Aorta (tissue), 5 donors: Measurements from ENCODE around the gene GPR135. TPM values are rescaled to one million over a fixed set of nuclear protein-coding genes. Genes with fewer than 3 reads are reported as not detected.

Experiments
- ATAC-seq: fragments of 200-7000 bp; cut with Tn5 transposase; one replicate; pipeline ENCODE4 v1.9.1; 2022; ENCODE audit warnings: moderate library complexity; ENCODE audit not compliant: low FRiP score
- DNase-seq, 2 donors: peaks; one replicate each; pipeline ENCODE4 v3.0.0-alpha.2; 2020
- H3K27ac ChIP-seq, 2 donors: one replicate each; pipeline ENCODE4 v1.5.1; 2013; ENCODE audit warnings: low read length in 2 of 2, mild to moderate bottlenecking in 2 of 2, moderate library complexity in 2 of 2, control low read depth in 1 of 2, inconsistent platforms in 1 of 2, low read depth in 1 of 2
- H3K27me3 ChIP-seq, 2 donors: one replicate each; pipeline ENCODE4 v1.6.1; 2013; ENCODE audit warnings: control low read depth in 1 of 2, low read length in 1 of 2, mild to moderate bottlenecking in 1 of 2, moderate library complexity in 1 of 2; ENCODE audit not compliant: insufficient read depth in 2 of 2, control insufficient read depth in 1 of 2
- H3K36me3 ChIP-seq, 2 donors: one replicate each; pipeline ENCODE4 v1.6.1; 2013; ENCODE audit warnings: control low read depth in 1 of 2, low read length in 1 of 2, mild to moderate bottlenecking in 1 of 2; ENCODE audit not compliant: insufficient read depth in 2 of 2, control insufficient read depth in 1 of 2
- H3K4me1 ChIP-seq, 2 donors: one replicate each; pipeline ENCODE4 v1.6.1; 2013; ENCODE audit warnings: low read length in 2 of 2, control low read depth in 1 of 2, mild to moderate bottlenecking in 1 of 2, moderate library complexity in 1 of 2; ENCODE audit not compliant: insufficient read depth in 2 of 2, control insufficient read depth in 1 of 2
- H3K4me3 ChIP-seq, 2 donors: one replicate each; pipeline ENCODE4 v1.5.1; 2013; ENCODE audit warnings: low read length in 2 of 2, control low read depth in 1 of 2, mild to moderate bottlenecking in 1 of 2
- H3K9me3 ChIP-seq: one replicate; pipeline ENCODE4 v1.6.1; 2013; ENCODE audit warnings: mild to moderate bottlenecking, low read length; ENCODE audit not compliant: control insufficient read depth
- WGBS, 2 donors: extraction: QIAGEN DNeasy Blood & Tissue Kit; methylation state at CpG; one replicate each; pipeline ENCODE4 v1.1.7; 2013; 5-methylcytosine and 5-hydroxymethylcytosine counted together
- intact Hi-C, 2 donors: fragments of 100-400 bp; cut with DNase I; formaldehyde crosslinking; loops; one replicate each; pipeline versions ENCODE4 v1.14.2 to v1.15.0; 2022
- long read RNA-seq, 2 donors: library from polyadenylated mRNA; unstranded; transcript quantifications; one replicate each; pipeline ENCODE4 v2.0.0, GENCODE V29; 2020 to 2021
- polyA plus RNA-seq, 2 donors: library from polyadenylated mRNA; stranded (reverse); fragments of 200-250 nt; gene quantifications; one replicate each; pipeline ENCODE4 v1.2.3, GENCODE V29; 2013
- total RNA-seq, 2 donors: library from RNA; stranded (reverse); fragmentation: NEBNext Ultra II Directional; extraction: Animal tissue kit (Norgen Biotek cat#: 25700); gene quantifications; one replicate each; pipeline ENCODE4 v1.2.1, GENCODE V29; 2021
- donor health status: healthy with polysubstance abuse.
- donor health status: Bipolar disorder and iron deficiency.
- donor health status: DM: no; HTN: no; CAD: no.
- donor health status: DM: no; HTN: no; CAD: no.
- donor health status: DM: yes; HTN: yes; CAD: no.

GPR135 gene
- total RNA-seq (1 to 10 TPM; 7.4 to 9.0 TPM), polyA plus RNA-seq (1 to 10 TPM in 1 of 2 donors, under 1 TPM in 1; 0.50 to 3.8 TPM)
- long read RNA-seq, donor 1, full-length matches to known transcripts = 5 of 7 reads
- long read RNA-seq, donor 1, partial matches to known transcripts = 0 of 7 reads
- long read RNA-seq, donor 1, other reads (novel, unspliced or antisense) = 2 of 7 reads
- long read RNA-seq, donor 2, full-length matches to known transcripts = 3 of 6 reads
- long read RNA-seq, donor 2, partial matches to known transcripts = 0 of 6 reads
- long read RNA-seq, donor 2, other reads (novel, unspliced or antisense) = 3 of 6 reads

- H3K27ac ChIP-seq = peak within 1 kb of the TSS; percentile 24 to 49
- peaks cover 0 to 3% of the 10 kb centered on the region in 2 donors for H3K36me3 ChIP-seq
- H3K27me3 ChIP-seq = no peaks in the 10 kb centered on the region
- H3K4me3 ChIP-seq = peak within 1 kb of the TSS; percentile 56 to 81
- DNase-seq (peak in 1 of 2 donors; percentile 90), ATAC-seq (peak; percentile 82)
- WGBS, 2 donors = 17% methylated on average over 40 of the region's 40 CpGs
- no peaks in the 10 kb centered on the region for H3K9me3 ChIP-seq
- H3K4me1 ChIP-seq = peaks cover 0 to 2% of the 10 kb centered on the region in 2 donors
- intact Hi-C loops = loop anchor here in 1 of 2 donors (2.0 kb wide), 1 partner anchor 15 kb away; no protein-coding TSS in a partner anchor
Observed at GRCh38 chr14:59465316-59466135, at the start of gene GPR135. TSS of gene GPR135 (minus strand) at chr14:59465380. CDS start at chr14:59465226, 154 bp downstream.

DNA sequence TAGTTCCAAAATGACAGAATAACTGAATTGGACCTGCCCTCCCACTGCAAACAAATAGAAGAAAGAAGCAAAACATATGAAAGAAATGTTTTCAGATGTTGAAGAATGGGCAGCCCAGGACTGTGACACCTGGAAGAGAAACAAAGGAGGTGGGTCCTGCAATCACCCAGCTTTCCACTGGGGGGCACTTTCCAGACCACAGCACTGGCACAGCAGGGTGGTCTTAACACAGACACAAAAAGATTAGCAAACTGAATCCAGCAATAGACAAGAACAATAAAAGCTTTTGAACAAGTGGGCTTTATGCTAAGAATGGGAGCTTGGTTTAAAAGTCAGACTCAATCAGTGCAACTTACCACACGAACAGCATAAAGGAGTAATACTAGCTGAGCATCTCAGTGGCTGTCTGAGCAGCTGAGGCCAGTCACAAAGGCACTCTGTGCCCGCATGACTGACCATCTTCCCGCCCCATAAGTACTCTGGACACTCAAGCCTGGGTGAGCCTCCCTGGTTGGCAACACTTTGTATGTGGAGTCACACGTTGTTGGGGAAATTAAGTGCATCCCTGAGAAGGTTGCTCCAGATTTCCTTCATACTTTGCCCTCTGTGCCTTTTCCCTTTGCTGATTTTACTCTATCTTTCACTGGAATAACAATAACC lies 46.9 kb upstream of the GPR135 start:
- intact Hi-C loops = no loop called here
- H3K9me3 ChIP-seq = no peaks in the 10 kb centered on the region
- H3K4me3 ChIP-seq = no peak overlapping the region
- DNase-seq = no peak
- H3K27me3 ChIP-seq = no peaks in the 10 kb centered on the region
- H3K4me1 ChIP-seq = no peaks in the 10 kb centered on the region
- WGBS, 2 donors = 81 to 86% methylated on average over 4 of the region's 4 CpGs
- ATAC-seq = no peak
- H3K36me3 ChIP-seq = no peaks in the 10 kb centered on the region
- no peak overlapping the region for H3K27ac ChIP-seq

DNA sequence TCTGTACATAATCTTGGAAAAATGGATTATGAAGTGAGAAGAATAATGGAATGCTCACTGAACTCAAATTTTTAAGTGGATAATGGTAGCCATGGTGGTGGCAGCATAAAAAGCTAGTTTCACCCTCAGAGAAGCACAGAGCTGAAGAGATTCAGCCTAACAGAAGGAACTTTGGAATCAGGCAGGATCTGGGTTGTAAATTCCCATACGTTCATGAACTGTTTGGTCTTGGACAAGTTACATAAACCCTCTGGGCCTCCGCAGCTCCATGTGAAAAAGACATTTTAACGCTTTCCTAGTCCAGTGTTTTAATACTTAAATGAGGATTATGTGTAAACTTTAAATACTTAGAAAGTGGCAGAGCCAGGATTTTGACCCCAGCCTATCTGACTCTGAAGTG lies 45.8 kb upstream of the GPR135 start:
- no peaks in the 10 kb centered on the region for H3K4me1 ChIP-seq
- H3K4me3 ChIP-seq = no peak overlapping the region
- no peak overlapping the region for H3K27ac ChIP-seq
- H3K9me3 ChIP-seq = no peaks in the 10 kb centered on the region
- intact Hi-C loops = no loop called here
- no peaks in the 10 kb centered on the region for H3K27me3 ChIP-seq
- ATAC-seq (no peak), DNase-seq (no peak)
- H3K36me3 ChIP-seq = no peaks in the 10 kb centered on the region
- WGBS, 2 donors = 47 to 48% methylated on average over 3 of the region's 3 CpGs

GRCh38 chr14:59510001-59510400 lies 44.8 kb upstream of the GPR135 start:
- WGBS, 2 donors = 82 to 84% methylated on average over 2 of the region's 2 CpGs
- intact Hi-C loops = no loop called here
- no peaks in the 10 kb centered on the region for H3K27me3 ChIP-seq

GRCh38 chr14:59509101-59509500 lies 43.9 kb upstream of the GPR135 start:
- Histone ChIP-seq H3K9me3 (no peaks in the 10 kb centered on the region), H3K27me3 (no peaks in the 10 kb centered on the region), H3K27ac (no peak overlapping the region), H3K4me1 (no peaks in the 10 kb centered on the region), H3K4me3 (no peak overlapping the region), H3K36me3 (no peaks in the 10 kb centered on the region)
- intact Hi-C loops = loop anchor here (5.0 to 10.0 kb wide), 4 partner anchors 66 to 388 kb away; partner anchors contain the start of gene CCDC175 (in 1 of the 2)
- ATAC-seq = no peak
- no peak for DNase-seq
- WGBS, 2 donors = 80 to 81% methylated on average over 3 of the region's 3 CpGs

More at GRCh38 chr14:59510001-59510400, 44.8 kb upstream of the GPR135 start:
- ATAC-seq = no peak
- H3K9me3 ChIP-seq = no peaks in the 10 kb centered on the region
- no peak for DNase-seq
- no peaks in the 10 kb centered on the region for H3K4me1 ChIP-seq
- no peak overlapping the region for H3K27ac ChIP-seq
- no peak overlapping the region for H3K4me3 ChIP-seq
- H3K36me3 ChIP-seq = no peaks in the 10 kb centered on the region

GRCh38 chr14:59507752-59508103 lies 42.5 kb upstream of the GPR135 start:
- Histone ChIP-seq H3K9me3 (no peaks in the 10 kb centered on the region), H3K36me3 (peaks cover 2 to 4% of the 10 kb centered on the region in 2 donors), H3K4me1 (no peaks in the 10 kb centered on the region), H3K4me3 (no peak overlapping the region), H3K27me3 (no peaks in the 10 kb centered on the region), H3K27ac (no peak overlapping the region)
- ATAC-seq (no peak), DNase-seq (no peak)
- 94 to 95% methylated on average over 3 of the region's 3 CpGs for whole genome bisulfite sequencing, 2 donors
- intact Hi-C loops = loop anchor here (5.0 to 10.0 kb wide), 4 partner anchors 67 to 390 kb away; partner anchors contain the start of gene CCDC175 (in 1 of the 2)

DNA sequence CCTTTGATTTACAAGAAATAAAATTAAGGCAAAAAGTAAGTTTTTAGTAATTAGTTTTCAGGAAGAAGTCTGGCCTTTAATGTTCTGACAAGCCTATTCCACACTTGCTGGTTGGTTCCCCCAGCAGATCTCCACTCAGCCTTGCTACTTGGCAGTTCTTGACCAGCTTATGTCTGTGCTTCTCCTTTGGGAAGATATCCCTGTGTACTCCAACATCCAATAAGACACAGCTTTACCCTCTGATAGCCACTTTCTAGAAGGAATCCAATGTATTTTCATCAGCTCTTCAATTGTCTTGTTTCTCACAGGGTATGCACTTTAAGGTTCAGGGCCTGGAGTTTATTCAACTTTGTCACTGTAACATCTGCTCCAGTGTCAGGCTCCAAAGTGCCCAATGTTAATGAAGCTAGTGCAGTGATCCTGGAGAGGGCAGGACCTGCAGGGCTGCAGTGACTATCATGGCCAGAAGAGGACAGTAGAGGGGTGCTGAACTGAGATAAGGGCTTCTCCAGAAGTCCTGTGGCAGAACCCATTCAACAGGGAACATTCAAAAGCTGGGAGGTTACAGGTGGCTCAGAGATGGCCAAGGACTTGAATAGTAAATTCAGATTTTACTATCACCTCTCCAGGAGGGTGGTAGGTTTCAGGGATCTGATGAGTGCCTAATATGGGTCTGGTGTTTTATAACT lies 42.0 kb upstream of the GPR135 start:
- Histone ChIP-seq H3K4me3 (no peak overlapping the region), H3K9me3 (no peaks in the 10 kb centered on the region), H3K36me3 (peaks cover 2 to 4% of the 10 kb centered on the region in 2 donors), H3K4me1 (no peaks in the 10 kb centered on the region), H3K27ac (no peak overlapping the region), H3K27me3 (no peaks in the 10 kb centered on the region)
- ATAC-seq = peak; percentile 68
- intact Hi-C loops = loop anchor here (5.0 to 10.0 kb wide), 4 partner anchors 68 to 390 kb away; partner anchors contain the start of gene CCDC175 (in 1 of the 2)
- peak; percentile 56 to 76 for DNase-seq

DNA sequence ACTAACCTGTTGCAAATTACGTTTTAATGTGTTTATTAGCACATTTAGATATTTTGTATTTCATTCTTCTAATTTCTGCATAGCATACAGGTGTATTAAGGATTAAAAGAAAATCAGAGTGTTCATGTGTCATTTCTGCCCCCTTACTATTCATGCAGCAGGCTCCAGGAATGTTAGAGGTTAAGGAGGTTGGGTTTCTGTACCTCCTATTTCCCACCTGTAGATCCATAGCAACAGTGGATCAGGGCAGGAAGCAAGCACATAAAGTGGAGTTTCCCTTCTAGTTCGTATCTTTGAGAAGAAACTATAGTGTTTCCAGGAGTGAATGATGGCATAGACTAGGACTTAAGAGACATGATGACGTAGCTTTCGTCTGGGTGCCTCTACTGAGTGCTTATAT lies 38.1 kb upstream of the GPR135 start:
- no peak for DNase-seq
- no peak for ATAC-seq
- Histone ChIP-seq H3K4me1 (no peaks in the 10 kb centered on the region), H3K9me3 (no peaks in the 10 kb centered on the region), H3K27ac (no peak overlapping the region), H3K36me3 (peaks cover 4 to 6% of the 10 kb centered on the region in 2 donors), H3K27me3 (no peaks in the 10 kb centered on the region), H3K4me3 (no peak overlapping the region)
- intact Hi-C loops = loop anchor here (10.0 kb wide), 2 partner anchors 72 to 192 kb away; partner anchors contain the start of gene CCDC175 (in 1 of the 2)
- 75 to 89% methylated on average over 4 of the region's 4 CpGs for WGBS, 2 donors
